Stimulated activated CD8-positive, alpha-beta memory T cell treated with anti-CD3 and anti-CD28 coated beads, Interleukin-15, amount 100 ng/mL, for 1 hour (primary cell): ENCODE results near the gene BCAR1.
"Not testable (repeated sequence)": the region's sequence is repeated elsewhere in the genome, so short reads cannot be mapped to it uniquely, and the experiment has no call there.

ENCODE experiments used
- DNase-seq: peaks from one replicate; pipeline ENCODE4 v3.0.0-alpha.2; 2020; ENCODE audit warnings: low read depth

BCAR1 gene

DNA sequence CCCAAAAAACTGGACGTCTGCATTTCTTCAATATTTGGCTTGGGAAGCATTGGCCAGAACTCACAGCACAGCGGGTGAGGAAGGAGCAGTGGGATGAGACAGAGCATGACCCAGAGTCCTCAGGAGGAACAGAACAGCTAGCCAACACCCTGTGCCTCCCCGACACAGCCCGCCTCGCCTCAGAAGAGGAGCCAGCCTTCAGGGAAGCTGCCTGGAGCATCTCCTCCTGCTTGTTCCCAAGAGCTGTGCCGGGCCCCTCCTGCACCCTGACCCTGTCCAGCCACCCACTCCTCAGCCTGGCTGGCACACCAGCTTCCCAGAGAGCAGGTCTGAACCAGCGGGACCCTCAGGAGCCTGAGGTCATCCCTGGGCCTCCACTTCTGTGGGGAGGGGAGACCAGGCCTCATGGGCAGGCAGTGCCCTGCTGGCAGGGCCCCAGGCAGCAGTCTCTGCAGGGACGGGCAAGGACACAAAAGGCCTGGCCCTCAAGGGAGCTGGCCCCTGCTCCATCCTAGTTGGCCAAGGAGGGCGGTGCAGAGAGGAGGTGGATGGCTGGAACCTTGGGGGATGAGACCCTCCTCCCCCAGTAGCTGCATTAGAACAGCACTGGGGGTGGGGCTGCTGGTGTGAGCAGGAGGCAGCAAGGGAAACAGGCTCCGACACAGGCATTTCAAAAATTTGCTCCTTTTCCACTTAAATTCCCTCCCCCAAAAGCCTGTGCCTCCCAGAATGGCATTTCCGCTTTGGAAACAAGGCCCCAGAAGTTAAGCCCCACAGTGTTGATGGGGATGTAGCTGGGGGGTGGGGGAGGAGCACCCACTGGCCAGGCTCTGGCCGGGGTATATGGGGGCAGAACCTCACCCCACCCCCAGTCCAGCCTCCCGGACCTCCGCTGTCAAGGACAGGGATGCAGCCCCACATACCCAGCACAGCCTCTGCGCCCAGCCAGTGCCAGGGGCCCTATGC is 1.8 kb upstream of the BCAR1 start:
- no peak for DNase-seq

- no peak for DNase-seq
Measured at GRCh38 chr16:75252049-75252864, 833 bp upstream of the BCAR1 start.

DNA sequence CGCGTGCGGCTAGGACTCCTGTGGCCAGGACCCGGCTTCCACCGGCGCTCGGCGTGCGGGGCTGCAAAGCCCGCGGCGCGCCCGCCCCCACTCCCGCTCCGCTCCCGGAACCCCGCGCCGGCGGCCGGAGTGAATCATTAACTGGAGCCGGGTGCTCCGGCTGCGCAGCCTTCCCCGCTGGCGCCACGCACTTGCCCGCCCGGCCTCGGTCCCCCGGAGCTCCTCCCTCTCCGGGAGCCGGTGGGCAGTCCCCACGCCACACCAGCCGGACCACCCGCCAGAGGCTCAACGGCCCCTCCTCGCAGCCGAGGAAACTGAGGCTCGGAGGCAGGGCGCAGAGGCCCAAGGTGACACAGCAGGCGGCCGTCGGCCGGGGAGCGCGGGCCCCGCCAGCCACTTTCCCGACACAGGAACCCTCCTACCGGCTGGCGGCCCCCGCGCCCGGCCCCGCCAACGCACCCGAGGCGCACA is 580 bp downstream of the BCAR1 start:
- no peak for DNase-seq

DNA sequence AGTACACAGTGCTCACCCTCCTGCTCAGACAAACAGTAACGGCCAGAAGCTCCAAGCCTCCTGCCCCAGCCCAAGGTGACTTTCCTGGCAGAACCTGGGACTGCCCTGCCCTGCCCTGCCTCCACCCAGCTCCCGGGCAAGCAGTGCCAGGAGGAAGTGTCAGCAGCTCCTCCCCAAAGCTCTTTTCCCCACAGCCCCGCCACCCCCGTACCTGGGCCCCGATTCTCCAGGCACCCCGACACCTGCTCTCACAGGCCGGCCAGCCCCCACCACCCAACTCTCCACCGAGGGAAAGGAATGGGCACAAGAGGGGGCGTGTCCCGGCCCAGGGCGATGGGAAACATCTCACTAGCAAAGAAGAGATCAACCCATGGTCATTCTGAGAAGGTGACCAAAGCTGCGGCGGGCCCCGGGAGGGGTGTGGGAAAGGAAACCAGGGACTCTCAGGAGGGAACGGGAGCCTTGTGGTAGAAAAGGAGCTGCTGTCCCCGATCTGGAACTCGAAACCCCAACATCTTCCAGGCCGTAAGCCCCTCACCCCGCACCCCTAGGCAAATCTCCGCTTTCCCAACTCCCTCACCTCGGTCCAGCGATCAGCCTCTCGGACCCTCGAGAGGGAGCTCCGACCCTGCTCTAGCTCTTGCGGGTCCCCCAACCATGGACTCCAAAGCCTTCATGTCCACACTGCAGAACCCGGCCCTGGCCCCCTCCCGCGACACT is 1.2 kb downstream of the BCAR1 start:
- DNase-seq, result no peak

- DNase-seq, result no peak
Measured at GRCh38 chr16:75249441-75249840, 2.0 kb downstream of the BCAR1 start.

GRCh38 chr16:75248536-75249380 is 2.7 kb downstream of the BCAR1 start:
- no peak for DNase-seq

DNA sequence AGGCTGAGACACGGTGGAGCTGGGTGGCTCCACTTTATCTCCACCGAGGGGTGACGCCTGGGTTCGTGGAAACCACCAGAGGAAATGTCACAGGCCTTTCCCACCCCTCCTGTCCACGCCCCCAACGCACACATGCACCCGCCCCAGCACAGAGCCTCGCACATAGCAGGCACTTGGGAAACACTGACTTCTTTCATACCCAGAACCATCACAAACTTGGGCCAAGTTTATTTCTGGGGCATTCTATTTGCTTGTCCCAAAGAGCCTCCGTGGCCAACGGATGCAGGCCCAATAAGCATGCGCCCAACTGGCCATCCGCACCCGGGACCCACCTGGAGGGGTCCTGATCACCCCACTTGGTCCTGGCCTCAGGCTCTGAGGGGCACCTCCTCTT is 3.3 kb downstream of the BCAR1 start:
- DNase-seq, result no peak

GRCh38 chr16:75247249-75247648 is 4.2 kb downstream of the BCAR1 start:
- no peak for DNase-seq

GRCh38 chr16:75246504-75247205 is 4.8 kb downstream of the BCAR1 start:
- no peak for DNase-seq

- no peak for DNase-seq
Measured at GRCh38 chr16:75244844-75245758, 6.3 kb downstream of the BCAR1 start.

GRCh38 chr16:75244225-75244809 is 7.1 kb downstream of the BCAR1 start:
- DNase-seq, result no peak

DNA sequence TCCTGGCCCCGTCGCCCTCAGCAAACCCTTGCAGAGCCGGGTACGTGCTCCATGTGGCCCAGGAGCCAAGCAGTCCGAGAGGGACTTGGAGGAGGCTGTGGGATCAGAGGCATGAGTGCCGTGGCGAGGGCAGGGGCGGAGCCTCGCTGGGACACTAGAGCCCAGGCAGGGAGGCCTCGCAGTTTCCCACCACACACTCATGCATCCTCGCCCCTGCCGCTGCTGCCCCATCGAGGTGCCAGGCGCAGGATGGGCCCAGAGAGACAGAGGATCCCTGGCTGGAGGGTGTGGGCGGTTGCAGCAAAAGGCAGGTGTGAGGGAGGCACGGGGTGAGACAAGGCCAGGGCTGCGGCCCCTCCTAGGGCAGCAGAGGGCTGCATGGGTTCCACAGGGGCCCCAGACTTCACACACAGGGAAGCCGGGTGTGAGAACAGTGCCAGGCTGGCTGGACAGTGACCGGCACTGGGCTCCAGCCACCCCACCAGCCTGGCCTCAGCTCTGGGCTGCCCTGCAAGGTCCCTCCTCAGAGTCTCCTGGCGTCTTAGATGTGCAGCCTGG is 7.7 kb downstream of the BCAR1 start:
- DNase-seq, result no peak

DNA sequence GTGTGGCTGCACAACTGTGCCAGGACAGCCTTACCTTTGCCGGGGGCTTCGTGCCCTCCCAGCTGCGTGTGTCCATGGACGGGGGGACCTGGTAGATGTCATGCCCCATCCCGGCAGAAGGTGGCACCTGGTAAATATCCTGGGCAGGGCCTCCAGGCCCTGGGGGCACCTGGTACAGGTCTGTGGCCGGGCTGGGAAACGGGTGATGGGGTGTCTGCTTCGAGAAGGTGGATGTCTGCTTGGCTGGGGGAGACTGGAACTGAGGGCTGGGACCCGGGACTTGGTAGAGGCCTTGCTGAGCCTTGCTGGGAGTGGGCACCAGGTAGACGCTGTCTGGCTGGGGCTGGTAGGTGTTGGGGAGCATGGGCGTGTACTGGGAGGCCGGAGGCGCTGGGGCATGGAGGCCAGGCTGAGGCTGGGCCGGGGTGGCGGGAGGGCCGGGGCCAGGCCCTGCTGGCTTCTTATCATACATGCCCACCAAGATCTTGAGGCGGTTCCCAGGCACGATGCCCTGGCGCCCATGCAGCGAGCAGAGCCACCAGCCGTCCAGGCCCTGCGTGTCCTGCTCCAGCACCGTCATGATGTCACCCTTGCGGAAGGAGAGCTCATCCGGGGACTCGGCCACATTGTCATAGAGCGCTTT is 8.9 kb downstream of the BCAR1 start:
- not testable (repeated sequence) for DNase-seq

DNA sequence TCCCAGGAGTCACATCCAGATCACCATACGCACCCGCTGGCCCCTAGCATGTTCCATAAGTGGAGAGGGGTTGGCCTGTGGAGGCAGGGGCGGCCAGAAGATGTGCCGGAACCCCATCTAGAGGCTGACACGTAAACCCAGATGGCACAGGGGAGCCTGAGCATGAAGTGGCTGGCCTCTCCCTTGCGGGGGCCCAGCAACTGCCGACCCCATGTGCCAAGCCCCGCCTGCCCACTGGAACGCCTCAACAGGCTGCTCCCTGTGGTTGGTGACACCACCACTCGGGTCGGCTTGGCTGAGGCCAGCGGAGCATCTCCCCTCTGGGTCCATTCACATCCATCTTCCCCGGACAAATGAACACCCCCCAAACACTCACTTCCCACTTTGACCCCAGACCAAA is 9.5 kb downstream of the BCAR1 start:
- no peak for DNase-seq

- no peak for DNase-seq
Measured at GRCh38 chr16:75241412-75241811, 10.0 kb downstream of the BCAR1 start.

- not testable (repeated sequence) for DNase-seq
Measured at GRCh38 chr16:75240633-75241032, 10.8 kb downstream of the BCAR1 start.

GRCh38 chr16:75239542-75240122 is 11.8 kb downstream of the BCAR1 start:
- DNase-seq, result no peak
